Islet of Langerhans (tissue), 1 donor: ENCODE measurements around the gene SYTL2.

ENCODE experiments used
- FAIRE-seq: peaks from one replicate; lab custom pipeline; 2011; peaks lifted over from hg19 to GRCh38; lab: Jason Lieb, UNC

The SYTL2 gene

DNA sequence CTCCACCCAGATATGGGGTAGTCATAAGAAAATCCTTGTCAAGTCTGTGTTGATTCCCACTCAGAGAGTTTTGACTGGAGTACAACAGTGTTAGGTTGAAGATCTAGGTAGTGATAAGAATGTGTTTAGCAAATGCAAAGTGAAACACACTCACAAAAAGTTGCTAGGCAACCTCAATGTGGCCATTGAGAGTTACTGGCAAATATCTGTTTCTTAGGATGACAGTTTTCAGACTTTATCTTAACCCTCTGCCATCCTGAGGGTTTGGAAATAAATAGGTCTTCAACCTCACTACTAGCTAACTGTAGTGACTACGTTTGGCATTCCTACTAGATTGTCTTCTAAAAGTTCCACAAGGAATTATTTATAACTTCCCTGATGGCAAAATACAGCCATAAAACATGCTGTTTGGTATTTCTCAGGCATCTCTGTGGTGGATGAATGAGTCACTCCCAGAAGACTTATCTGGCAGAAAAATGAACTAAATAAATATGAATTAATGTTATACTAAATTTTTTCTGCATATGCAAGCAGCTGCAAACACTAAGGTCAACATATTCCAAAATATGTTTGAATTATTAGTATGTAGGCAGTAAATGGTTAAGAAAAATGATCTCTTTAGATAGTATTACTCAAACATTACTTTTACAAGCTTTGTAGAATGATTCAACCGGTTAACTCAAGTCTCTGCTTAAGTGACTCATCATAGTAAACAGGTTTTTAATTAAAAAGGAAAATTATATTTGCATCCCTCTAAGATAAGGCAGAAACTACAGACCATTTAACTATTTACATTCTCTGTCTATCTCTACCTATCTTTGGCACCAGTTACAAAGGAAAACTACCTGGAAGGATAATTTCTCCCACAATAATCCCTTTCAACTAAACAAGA is 17.1 kb upstream of the SYTL2 start:
- FAIRE-seq: peak; percentile 82

DNA sequence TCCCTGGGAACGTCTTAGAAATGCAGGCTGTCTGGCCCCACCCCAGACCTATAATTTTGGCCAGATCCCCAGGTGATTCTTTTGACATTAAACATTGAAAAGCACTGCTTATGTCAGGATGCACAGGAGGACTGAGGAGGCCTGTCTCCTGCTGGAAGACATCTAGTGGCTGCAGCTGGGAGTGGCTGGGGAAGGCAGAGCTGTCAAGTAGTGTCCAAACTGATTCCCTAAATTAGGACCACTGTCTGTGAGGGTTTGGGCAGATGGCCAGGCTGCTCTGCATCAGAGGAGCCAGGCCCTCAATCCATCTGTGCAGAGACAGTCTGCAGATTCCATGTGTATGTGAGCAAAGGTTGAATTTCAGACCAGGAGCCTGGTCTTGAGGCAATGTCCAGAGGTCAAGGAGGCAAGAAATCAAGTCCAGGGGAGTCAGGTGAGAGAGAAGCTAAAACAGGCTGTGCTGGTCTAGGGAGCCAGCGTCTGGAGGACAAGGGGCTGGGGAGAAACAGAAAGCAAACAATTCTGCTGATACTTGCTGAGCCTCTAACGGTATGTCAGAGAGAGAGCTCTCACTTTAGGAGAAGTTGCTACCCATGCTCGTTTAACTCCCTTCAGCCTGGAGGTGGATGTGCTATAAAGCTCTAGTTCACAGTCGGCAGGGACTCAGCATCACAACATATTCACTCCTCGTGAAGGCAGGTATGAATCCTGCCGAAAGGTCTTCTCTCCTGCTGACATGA is 15.3 kb upstream of the SYTL2 start:
- FAIRE-seq: no peak

DNA sequence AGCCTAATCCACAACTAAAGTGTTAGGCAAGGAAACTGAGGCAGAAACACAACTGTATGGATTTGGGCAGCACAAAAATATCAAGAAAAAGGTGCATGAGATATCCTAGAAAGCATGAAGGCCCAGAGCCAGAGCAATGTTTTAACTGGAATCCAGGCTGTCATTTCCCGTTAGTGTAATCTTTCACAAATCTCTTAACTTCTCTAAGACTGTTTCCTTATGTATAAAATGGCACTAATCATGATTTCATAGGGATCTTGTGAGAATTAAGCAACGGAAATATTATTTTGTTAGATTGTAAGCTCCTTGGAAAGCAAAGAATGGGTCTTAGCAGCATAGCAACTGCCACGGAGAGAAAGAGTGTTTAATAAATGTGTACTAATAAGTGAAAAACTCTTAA is 14.7 kb upstream of the SYTL2 start:
- FAIRE-seq: no peak

DNA sequence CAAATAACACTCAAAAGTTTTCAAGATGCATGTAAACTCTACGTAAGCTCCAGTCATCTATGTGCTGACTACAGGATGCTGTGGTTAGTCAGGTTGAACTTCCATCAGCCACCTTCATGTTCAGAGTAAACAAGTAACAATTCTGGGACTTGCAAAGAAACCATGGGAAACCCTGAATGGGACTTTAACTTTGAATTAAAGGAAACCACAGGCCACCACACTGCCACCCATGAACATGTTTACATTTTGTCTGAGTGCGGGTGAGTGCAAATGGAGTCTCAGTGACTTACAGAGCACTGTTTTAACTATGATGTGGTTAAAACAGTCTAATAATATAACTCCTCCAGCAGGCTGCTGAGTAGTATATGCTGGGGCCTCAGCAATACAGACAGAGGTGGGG is 12.9 kb upstream of the SYTL2 start:
- no peak for FAIRE-seq

DNA sequence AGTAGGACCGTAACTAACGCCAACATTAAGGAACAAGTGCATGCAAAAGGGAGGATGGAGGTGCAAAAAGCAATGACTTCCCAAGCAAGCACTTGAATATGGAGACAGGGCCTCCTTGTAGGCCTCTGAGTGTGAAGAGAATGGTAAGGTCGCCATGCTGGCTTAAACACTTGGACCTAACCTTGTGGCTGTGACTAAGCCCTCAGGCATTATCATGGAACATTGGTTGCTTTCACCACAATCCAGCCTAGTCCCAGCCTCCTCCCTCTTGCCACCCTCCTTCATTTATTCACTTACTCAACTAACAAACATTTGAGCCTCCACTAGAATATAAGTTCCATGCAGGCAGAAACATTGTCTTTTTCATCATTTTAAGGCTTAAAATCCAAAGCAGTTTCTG is 11.9 kb upstream of the SYTL2 start:
- FAIRE-seq: no peak

DNA sequence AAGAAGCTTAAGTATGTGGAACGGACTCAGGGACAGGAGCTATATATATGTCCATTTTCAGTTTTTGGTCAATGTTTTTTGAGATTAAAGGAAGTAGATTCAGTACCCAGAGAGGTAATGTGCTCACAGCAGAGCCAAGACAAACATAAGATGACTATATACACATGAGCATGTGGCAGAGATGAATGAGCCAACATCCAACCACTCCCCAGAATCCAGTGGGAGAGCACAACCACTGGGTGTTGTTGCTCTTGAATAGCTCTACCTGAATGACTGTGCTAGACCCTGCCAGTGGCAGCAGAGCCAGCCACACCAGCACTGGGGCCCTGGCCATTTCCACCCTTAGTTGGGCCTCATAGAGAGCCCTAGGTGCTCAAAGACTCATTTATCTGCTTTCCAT is 10.7 kb upstream of the SYTL2 start:
- no peak for FAIRE-seq

DNA sequence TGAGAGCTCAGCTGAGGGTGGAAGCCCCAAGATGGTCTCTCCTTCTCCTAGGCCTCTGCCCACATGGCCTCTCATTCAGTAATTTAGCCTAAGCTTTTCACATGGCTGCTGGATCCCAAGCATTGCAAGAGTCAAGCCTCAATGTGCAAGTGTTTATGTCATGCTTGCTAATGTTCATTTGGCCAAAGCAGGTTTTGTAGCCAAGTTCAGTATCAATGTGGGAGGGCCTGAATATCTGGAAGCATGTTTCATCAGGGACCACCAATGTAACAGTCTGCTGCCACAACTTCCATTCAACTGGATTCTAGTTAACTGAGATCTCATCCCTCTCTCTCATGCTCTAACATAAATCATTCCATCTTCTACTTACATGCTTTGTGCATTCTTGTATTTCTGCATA is 8.5 kb upstream of the SYTL2 start:
- FAIRE-seq: no peak

DNA sequence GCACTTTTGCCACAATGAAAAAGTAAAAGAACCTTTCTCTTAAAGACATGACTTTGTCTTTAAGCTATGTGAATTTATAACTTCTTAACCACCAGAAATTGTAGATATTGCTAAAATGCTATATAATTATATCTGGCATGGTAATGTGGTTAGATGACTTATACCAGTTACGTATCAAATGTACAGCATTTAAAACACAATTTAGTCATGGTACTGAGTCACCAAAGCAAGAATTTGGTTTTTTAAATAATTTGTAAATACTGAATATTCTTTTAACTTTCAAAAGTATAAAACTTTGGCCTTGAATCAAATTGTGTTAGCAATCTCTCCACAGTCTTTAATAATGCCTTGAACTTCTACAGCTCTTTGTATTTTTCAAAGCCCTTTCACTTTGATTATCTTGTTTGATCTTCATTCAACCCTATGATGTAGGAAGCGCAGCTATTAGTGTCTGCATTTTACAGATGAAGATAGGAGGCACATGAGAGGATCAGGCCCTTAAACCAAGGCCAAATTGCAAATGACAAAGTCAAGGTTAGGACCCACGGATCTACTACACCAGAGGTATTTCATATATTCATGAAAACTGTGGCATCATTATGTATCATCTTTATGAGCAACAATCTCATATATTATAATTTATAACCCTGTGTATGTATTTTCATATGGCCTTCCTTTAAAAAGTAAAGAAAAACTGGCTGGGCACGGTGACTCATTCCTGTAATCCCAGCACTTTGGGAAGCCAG is 4.4 kb upstream of the SYTL2 start:
- no peak for FAIRE-seq

DNA sequence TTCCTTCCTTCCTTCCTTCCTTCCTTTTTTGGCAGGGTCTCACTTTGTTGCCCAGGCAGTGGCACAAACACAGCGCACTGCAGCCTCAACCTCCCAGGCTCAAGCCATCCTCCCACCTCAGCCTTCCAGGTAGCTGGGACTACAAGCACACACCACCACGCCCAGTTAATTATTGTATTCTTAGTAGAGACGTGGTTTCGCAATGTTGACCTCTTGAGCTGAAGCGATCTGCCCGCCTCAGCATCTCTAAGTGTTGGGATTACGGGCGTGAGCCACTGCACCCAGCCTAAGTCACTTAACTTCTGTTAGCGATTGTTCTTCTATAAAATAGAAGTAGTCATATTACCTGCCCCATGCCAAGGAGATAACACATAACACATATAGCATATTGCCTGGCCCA is 2.8 kb upstream of the SYTL2 start:
- no peak for FAIRE-seq

DNA sequence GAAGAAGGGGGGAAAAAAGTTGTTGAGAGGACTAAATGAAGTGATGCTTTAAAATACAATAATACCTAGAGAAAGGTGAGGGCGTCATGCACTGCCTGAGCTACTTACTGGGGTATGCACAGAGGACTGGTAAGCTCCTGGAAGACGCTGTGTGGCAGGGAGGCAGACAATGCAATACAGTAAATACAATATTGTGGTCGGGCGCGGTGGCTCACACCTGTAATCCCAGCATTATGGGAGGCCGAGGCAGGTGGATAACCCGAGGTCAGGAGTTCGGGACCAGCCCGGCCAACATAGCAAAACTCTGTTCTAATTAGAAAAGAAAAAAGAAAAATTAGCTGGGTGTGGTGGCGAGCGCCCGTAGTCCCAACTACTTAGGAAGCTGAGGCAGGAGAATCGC is 683 bp upstream of the SYTL2 start:
- no peak for FAIRE-seq

DNA sequence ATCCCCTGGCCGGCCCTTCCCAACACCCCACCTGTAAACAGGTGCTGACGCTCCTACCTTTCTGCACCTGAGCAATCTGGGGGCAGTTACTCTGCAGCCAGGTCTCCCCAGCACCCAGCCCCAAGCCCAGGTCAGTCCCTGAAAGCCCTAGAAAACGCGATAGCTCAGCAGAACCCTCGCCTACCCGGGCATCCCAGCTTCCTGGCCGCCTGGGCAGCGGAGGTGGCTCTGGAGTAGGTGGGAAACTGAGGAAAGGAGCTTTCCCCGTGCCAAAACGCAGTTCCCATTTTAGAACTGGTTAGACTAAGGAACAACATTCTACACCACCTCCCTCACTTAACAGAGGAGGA is 445 bp downstream of the SYTL2 start:
- FAIRE-seq: no peak

DNA sequence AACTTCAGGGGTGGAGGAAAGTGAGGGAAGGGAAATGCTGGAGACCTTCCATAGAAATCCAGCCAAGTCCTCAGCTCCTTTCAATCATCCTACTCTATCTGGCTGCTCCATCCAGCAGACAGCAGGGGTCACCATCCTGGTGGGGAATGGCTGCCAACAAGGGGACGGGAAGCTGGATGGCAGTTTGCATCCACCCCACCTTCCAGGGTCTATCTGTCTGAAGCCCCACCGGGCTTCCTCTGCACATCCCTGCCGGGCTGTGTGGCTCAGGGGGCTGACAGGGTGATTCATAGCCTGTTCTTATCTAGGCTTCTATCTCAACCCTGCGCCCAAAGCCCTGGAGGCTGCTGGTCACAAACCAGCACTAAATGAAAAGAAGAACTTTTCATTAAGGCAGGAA is 1.1 kb downstream of the SYTL2 start:
- FAIRE-seq: no peak

DNA sequence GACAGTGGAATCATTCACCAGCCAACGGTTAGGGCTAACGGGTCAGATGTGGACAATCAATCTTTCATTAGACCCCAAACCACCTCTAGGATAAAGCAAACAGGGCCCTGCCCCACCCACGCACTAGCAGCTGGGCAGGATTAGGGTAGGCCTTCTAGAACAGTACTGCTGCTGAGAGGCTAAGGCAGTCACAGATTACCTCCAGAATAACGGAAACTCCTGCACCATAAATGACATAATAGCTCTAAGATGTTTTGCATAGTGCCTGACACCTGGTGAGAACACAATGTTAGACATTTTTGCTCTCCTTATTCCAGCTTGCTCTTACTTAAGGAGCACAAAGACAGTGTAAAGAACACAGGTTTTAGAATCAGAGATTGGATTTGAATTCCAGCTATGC is 1.8 kb downstream of the SYTL2 start:
- FAIRE-seq: no peak

DNA sequence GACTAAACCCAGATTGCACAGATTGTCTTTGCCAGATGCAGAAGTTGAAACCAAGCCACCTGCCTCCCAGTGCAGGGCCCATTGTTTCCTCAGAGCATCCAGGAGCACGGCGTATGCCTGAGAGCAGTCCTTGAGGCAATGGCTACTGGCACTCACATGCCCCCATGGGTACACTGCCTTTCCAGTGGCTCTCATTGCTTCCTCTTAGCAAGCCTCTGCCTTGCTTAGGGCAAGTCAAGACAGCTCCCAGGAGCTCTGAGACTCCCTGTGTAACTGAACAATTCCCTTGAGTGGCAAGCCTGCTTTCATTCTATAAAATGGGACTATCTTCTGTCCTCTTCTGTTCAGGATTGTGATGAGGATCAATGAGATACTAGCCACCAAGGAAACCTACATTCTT is 4.1 kb downstream of the SYTL2 start:
- no peak for FAIRE-seq

DNA sequence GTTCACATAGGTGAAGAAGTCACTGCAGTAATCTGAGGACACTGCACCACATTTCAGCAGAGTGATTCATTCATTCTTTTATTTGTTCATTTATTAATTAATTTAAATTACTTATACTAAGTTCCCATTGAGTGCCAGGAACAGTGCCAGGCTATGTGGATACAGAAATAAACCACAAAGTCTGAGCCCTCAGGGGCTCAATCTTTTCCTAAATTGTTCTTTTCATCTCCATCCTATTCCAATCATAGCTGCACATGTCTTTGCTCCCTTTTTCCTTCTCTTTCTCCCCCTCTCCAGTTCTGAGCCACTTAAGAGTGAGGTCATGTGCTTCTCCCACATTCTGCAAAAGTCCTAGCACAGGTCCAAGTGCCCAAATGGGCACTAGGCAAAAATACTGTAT is 4.9 kb downstream of the SYTL2 start:
- FAIRE-seq: no peak

DNA sequence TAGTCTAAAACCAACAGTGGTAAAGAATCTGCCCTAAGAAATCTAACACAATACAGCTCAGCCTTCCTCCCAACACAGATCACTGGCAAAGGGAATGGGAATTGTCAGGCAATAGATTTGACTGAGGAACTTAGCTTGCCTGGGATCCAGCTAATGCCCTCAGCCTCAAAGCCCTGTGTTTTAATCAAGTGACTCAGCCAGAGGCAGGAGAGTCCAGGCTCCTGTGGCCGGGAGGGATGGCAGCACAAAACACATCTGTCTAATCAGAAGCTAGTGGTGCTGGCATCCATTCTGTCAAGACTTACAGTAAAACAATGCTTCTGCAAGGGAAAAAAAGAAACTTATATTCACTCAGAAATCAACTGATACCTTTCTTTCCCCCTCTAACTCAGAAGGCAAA is 5.6 kb downstream of the SYTL2 start:
- no peak for FAIRE-seq

DNA sequence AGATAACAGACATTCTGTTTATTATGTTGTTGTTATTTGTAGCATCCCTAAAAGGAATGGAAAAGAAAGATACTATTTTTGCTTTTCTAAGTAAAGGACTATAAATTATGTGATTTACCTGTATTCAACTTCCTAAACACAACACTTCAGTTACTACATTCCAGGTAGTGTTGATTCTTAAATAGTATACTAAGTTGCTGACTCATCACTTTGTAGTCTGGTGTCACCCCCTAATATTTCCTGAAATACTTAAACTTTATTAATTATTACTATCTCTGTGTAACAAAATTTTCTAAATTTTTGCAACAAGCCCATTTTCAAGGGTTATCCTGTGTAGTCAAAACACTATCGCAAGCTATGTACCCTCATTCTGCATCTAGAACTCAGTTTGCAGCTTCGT is 7.0 kb downstream of the SYTL2 start:
- no peak for FAIRE-seq

DNA sequence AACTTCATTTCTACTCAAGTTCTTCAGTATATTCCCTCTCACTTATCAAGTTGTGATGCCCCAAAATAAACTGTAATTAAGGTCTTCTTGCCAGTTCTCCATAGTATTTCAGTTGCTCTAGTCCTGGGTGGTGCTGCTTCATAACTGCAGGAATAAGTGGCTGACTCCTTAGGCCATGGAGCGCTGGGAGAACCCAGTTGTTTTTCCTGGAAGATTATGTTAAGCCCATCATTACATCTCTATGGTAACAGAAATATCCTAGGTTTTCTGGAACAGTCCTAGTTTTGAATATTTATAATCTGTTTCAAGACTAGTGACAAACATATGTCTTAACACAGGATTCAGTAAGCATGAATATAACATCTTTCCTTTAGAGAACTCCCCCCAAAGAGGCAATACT is 7.6 kb downstream of the SYTL2 start:
- FAIRE-seq: no peak

DNA sequence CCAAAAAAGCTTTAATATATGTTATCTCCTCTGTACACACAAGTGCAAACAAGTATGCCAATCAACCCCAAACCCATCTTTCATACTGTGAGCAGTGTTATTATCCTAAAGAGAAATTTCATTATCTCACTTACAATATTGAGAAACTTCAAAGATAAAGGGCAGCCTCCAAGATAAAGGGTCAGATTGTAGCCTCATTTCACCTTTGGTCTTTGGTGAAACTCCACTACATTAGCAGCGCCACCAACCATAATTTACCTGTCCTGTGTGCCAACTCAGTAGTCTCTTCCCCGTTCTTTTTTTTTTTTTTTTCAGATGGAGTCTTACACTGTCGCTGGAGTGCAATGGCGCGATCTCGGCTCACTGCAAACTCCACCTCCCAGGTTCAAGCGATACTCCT is 9.4 kb downstream of the SYTL2 start:
- no peak for FAIRE-seq

DNA sequence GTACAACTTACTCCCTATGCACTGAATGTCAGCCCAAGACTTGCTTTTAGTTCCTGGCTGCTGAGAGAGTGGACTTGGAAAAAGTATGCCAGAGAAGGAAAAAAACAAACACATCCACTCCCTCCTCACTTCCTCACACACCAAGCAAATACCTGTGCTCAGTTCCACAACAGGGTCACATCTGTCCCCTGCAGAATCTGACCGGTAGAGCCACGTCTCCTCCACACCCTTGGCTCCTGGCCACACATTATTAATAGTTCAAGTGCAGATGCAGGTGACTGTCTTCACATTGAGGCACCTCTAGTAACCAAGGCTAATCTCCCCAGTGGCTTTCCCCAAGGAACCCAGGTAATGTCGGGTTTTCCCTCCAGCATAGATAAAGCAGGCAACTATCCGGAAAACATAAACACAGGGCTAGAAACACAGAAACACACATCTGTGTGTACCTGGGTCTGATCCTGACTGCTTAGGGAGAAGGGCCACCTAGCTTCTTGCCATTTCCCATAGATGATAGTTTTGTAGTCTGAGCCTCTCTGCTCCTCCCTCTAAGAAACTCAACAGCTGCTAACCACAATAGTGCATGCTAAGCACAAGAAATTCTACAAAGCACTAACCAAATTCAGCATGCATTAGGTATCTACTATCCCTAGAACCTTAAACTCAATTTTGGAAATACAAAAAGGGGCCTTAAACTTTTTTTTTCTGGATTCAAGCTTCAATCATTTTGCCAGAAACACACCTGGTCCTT is 10.2 kb downstream of the SYTL2 start:
- FAIRE-seq: no peak

DNA sequence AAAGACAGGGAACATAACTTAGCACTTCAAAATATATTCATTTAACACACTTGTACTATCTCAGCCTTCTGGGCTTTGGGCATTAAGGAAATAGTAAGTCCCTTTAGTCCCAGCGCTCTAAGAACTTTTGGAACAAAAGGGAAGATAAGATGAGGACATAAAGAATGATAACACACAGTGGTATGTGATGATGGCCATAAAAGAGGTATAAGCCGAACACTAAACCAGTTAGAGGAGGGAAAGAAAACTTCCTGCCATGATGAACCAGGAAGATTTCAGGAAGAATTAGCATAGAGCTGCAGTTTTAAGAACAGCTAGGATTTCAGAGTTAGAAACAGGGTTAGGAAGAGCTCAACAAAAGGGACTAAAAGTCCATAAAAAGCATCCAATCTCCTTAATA is 11.8 kb downstream of the SYTL2 start:
- no peak for FAIRE-seq

DNA sequence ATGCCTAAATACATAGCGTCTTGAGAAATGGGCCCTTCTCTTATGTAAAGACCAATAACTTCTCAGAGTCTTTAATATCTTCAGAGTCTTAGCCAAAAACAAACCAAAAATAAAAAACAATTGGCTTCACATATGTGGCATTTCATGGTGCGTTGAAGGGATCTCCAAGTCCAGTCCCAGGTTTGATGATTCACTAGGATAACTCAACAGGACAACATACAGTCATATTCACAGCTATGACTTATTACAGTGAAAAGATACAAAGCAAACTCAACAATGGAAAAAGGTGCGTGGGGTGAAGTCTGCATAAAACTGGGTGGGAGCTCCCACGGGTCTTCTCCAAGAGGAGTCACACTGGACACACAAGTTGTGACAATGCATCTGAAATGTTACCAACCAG is 12.6 kb downstream of the SYTL2 start:
- FAIRE-seq: no peak
